ENCODE data around the gene HNF1B.
"Not testable (repeated sequence)": the region's sequence is repeated elsewhere in the genome, so short reads cannot be mapped to it uniquely, and the experiment has no call there.

The HNF1B gene, protein sequence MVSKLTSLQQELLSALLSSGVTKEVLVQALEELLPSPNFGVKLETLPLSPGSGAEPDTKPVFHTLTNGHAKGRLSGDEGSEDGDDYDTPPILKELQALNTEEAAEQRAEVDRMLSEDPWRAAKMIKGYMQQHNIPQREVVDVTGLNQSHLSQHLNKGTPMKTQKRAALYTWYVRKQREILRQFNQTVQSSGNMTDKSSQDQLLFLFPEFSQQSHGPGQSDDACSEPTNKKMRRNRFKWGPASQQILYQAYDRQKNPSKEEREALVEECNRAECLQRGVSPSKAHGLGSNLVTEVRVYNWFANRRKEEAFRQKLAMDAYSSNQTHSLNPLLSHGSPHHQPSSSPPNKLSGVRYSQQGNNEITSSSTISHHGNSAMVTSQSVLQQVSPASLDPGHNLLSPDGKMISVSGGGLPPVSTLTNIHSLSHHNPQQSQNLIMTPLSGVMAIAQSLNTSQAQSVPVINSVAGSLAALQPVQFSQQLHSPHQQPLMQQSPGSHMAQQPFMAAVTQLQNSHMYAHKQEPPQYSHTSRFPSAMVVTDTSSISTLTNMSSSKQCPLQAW

DNA sequence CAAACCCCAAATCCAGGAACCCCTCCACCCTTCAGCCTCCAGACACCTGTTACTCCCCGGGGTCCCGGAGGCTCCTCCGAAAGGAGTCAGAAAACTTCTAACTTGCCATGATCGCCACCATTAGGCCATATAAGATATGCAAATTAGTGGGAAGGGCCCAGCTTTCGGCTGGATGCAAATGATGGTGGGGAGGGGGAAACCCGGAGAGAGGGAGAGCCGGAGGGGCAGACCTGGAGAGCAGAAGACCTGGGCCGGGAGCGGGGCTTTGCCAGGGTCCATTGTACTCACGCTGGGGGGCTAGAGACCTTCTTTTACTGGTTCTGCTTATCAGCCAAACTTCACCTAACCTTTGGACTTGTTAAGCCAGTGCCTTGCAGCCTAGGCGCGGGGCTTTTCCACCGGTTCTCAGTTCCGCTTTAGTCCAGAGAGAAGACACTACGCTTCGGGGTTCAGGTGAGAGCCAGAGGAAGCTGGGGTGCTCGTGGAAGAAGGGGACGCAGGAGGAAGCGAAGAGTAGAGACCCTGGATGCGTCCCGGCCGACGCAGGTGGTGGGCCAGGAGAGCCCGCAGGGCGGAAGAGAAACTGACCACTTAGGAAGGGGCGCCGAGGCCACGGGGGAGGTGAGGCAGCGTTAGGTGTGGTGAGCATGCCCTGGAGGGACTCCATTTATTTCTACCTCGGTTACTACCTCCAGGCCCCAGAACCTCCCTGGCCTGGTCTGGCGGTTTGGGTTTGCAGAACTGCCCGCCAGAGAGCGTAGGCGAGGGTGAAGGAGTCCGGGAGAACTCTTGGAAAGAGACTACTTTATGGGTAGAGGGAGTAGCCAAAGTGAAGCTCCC, at the start of gene HNF1B:
Gene HNF1B, minus strand, starts transcription at position 99 of the 840 bp plus-strand sequence. CDS start 175 bp downstream, outside the sequence.
- H3K36me3 ChIP-seq (ENCODE audit: insufficient read depth, low read length): no peaks in the 10 kb centered on the region
- peaks cover 46 to 56% of the 10 kb centered on the region in 2 donors for H3K27me3 ChIP-seq (ENCODE audit: control insufficient read depth in 1 of 2, insufficient read depth in 2 of 2, low read length in 2 of 2)
- H3K4me1 ChIP-seq (ENCODE audit: insufficient read depth, low read length): peaks cover 24% of the 10 kb centered on the region
- no peaks in the 10 kb centered on the region for H3K9me3 ChIP-seq (ENCODE audit: low read length)
- no peak within 1 kb of the TSS for H3K4me3 ChIP-seq (ENCODE audit: low read depth in 1 of 2, low read length in 2 of 2)
- H3K9ac ChIP-seq (ENCODE audit: low read length): no peak within 1 kb of the TSS
- no peak within 1 kb of the TSS for H3K27ac ChIP-seq (ENCODE audit: low read depth, low read length)

DNA sequence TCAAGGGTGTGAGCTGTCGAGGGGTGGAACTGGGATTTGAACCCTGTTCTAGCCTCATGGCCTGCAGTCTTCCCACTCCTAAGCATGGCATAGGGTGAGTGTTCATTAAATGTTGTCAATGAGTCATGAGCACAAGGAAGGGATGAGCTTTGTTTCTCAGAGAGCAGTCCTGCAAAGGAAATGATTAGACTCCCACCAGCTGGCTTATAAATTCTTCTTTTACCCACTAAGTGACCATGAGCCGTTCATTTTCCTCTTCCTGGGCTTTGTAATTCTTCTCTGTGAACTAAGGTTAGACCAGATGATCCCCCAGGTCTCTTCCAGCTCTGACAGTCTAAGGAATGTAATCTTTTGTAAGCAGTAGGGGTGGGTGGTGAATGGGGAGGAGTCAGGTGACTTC, 47.9 kb upstream of the HNF1B start:
- H3K9ac ChIP-seq (ENCODE audit: low read length): no peak overlapping the region
- H3K27ac ChIP-seq (ENCODE audit: low read depth, low read length): no peak overlapping the region
- no peak overlapping the region for H3K4me3 ChIP-seq (ENCODE audit: low read depth in 1 of 2, low read length in 2 of 2)
- H3K4me1 ChIP-seq (ENCODE audit: insufficient read depth, low read length): no peaks in the 10 kb centered on the region
- H3K36me3 ChIP-seq (ENCODE audit: insufficient read depth, low read length): no peaks in the 10 kb centered on the region
- no peaks in the 10 kb centered on the region for H3K9me3 ChIP-seq (ENCODE audit: low read length)
- no peaks in the 10 kb centered on the region for H3K27me3 ChIP-seq (ENCODE audit: control insufficient read depth in 1 of 2, insufficient read depth in 2 of 2, low read length in 2 of 2)

DNA sequence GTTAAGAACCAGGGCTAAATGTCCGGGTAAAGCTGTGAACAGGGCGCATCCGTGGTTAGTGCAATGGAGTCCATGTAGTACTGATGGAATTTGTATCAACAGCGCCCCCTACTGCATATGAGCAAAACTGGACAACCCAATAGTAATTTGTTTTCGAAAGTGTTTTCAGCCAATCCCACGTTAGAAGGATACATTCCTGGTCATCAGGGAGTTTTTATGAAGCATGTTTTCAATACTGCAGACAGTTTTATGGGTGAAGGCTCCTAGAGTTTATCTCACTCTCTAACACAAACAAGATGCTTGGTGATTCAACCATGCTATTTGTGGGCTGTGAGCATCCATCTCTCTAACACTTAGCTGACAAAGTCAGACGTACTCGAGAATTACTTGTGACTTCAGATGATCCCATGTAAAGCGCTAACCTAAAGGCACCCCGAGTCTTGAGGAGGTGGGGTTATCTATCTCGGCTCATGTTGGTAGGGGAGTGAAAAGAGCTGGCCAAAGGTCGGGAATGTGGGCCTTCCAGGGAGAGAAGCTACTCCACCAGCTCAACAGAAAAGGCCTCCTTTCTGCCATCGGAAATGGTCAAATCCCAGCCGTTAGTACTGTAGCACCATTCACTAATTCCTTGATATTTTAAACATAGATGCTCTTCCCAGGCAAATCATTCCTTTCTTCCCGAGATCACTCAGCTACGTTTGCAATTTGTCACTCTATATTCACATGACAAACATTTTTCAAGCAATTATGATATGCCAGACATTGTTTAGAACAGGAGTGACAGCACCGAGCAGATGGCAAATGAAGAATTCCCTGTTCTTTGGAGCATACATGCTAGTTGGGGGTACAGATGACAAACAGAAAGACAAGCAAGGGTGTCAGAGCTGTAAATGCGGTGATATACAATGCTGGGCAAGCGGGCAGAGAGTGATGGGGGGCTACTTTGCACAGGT, 46.9 kb upstream of the HNF1B start:
- Histone ChIP-seq H3K4me3 (ENCODE audit: low read depth in 1 of 2, low read length in 2 of 2) (no peak overlapping the region), H3K4me1 (ENCODE audit: insufficient read depth, low read length) (no peaks in the 10 kb centered on the region), H3K27ac (ENCODE audit: low read depth, low read length) (no peak overlapping the region), H3K9me3 (ENCODE audit: low read length) (no peaks in the 10 kb centered on the region), H3K9ac (ENCODE audit: low read length) (no peak overlapping the region), H3K27me3 (ENCODE audit: control insufficient read depth in 1 of 2, insufficient read depth in 2 of 2, low read length in 2 of 2) (no peaks in the 10 kb centered on the region), H3K36me3 (ENCODE audit: insufficient read depth, low read length) (no peaks in the 10 kb centered on the region)

DNA sequence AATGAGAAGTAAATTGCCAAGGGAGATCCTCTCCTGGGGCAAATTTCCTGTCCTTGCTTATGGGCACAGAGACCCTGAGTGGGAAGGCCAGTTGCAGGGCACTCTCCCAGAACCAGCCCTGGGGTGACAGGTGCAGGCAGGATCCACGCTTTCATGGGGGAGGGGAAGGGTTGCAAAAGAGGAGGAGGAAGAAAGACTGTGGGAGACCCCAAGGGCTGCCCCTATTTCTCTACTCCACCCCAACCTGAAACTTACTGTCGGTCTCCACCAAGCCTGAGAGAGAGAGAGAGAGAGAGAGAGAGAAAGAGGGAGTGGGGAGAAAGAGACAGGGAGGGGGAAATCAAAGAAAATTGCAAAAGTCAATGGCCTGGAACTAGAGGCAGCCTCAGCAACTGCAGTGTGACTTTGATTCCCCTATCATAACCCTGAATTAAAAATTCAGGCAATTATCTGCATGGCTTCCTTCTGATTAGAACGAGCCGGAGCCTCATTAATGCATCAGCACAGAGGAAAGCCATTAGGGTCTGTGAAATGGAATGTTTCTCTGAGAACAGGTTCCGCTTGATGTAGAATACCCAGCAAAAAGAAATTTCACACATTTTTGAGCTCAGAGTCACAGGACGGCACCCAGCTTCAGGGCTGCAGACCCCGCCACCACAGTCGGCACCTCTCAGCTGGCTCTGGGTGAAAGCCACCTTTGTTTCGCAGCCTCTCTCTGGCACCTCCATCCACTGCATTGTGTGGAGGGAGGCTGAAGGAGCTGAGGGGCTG, 45.1 kb upstream of the HNF1B start:
- Histone ChIP-seq H3K4me1 (ENCODE audit: insufficient read depth, low read length) (no peaks in the 10 kb centered on the region), H3K36me3 (ENCODE audit: insufficient read depth, low read length) (no peaks in the 10 kb centered on the region), H3K9ac (ENCODE audit: low read length) (no peak overlapping the region), H3K27me3 (ENCODE audit: control insufficient read depth in 1 of 2, insufficient read depth in 2 of 2, low read length in 2 of 2) (no peaks in the 10 kb centered on the region), H3K4me3 (ENCODE audit: low read depth in 1 of 2, low read length in 2 of 2) (no peak overlapping the region), H3K9me3 (ENCODE audit: low read length) (no peaks in the 10 kb centered on the region), H3K27ac (ENCODE audit: low read depth, low read length) (no peak overlapping the region)

DNA sequence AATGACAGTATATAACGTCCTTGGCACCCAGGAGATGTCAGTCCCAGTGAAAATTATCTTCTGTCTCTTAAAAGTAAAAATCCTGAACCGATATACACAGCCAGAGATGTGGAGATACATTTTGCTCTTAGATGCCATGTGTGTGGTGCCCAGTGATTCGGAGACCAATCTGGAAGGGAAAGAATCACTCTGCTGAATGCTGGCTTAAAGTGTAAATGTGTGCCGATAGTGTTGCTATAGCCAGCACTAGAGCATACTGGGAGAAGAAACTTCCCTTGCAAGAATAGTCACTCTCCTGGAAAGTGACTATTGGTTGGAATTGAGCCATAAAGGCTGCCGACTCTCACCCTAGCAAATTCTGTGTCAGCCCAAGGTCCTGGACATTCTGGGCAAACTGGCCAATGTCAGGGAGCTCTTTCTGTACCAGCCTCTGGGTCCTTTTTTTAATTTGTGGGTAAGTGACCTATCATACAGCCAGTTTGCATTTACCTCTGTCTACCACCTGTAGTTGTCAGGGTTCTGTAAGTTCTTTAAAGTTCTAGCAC, 44.2 kb upstream of the HNF1B start:
- Histone ChIP-seq H3K27me3 (ENCODE audit: control insufficient read depth in 1 of 2, insufficient read depth in 2 of 2, low read length in 2 of 2) (no peaks in the 10 kb centered on the region), H3K36me3 (ENCODE audit: insufficient read depth, low read length) (no peaks in the 10 kb centered on the region), H3K4me3 (ENCODE audit: low read depth in 1 of 2, low read length in 2 of 2) (no peak overlapping the region), H3K27ac (ENCODE audit: low read depth, low read length) (no peak overlapping the region), H3K9me3 (ENCODE audit: low read length) (no peaks in the 10 kb centered on the region), H3K9ac (ENCODE audit: low read length) (no peak overlapping the region), H3K4me1 (ENCODE audit: insufficient read depth, low read length) (no peaks in the 10 kb centered on the region)

DNA sequence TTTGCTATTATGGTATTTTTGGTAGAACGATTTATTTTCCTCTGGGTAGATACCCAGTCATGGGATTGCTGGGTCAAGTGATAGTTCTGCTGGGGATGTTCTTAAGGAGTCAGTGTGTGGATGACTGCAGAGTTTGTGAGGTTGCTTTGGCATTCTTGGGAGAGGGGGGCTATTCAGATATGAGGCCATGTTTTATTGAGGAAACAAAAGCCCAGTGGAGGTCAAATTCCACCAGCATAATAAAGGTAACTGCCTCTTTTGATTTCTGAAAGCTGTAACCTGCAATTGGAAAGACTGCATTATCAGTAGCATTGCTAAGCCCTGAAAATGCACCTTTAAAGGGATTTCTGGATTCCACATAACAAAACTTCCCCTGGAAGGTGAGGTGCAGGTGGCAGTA, 43.7 kb upstream of the HNF1B start:
- no peaks in the 10 kb centered on the region for H3K27me3 ChIP-seq (ENCODE audit: control insufficient read depth in 1 of 2, insufficient read depth in 2 of 2, low read length in 2 of 2)

DNA sequence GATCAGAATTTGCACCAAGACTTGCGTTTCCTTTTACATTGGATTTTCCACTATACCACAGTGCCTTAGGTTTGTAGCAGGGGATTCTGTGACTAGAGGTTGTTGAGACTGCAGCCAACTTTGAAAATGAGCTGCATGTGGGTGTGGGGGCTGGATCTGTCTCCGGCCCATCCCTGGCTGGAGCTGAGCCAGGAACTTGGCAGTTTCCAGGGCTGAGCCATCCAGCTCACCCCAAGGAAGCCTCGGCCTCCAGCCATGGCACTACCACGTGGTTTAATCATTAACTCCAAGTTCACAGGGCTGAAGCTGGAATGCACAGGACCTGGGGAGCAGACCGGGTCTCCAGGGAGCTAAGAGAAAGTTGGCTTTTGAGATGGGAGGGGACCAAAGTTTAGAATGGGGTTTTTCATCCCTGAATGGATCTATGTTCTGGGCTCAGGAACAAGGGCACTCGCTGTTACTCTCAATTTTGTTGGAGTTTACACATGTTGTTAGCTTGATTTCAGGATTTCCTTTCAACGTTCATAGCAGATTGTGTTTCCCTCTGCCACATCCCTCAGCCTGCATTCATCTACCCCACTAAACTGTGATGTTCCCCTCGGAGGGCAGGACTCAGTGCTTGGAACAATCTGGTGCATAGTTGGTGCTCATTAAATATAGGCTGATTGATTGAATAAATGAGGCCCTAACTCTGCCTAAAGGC, 42.3 kb upstream of the HNF1B start:
- no peaks in the 10 kb centered on the region for H3K9me3 ChIP-seq (ENCODE audit: low read length)
- no peaks in the 10 kb centered on the region for H3K4me1 ChIP-seq (ENCODE audit: insufficient read depth, low read length)
- H3K9ac ChIP-seq (ENCODE audit: low read length): no peak overlapping the region
- no peaks in the 10 kb centered on the region for H3K36me3 ChIP-seq (ENCODE audit: insufficient read depth, low read length)
- H3K27me3 ChIP-seq (ENCODE audit: control insufficient read depth in 1 of 2, insufficient read depth in 2 of 2, low read length in 2 of 2): no peaks in the 10 kb centered on the region
- no peak overlapping the region for H3K4me3 ChIP-seq (ENCODE audit: low read depth in 1 of 2, low read length in 2 of 2)
- H3K27ac ChIP-seq (ENCODE audit: low read depth, low read length): no peak overlapping the region

More for the DNA sequence above, 43.7 kb upstream of the HNF1B start:
- Histone ChIP-seq H3K4me1 (ENCODE audit: insufficient read depth, low read length) (no peaks in the 10 kb centered on the region), H3K9ac (ENCODE audit: low read length) (no peak overlapping the region), H3K9me3 (ENCODE audit: low read length) (no peaks in the 10 kb centered on the region), H3K27ac (ENCODE audit: low read depth, low read length) (no peak overlapping the region), H3K4me3 (ENCODE audit: low read depth in 1 of 2, low read length in 2 of 2) (no peak overlapping the region), H3K36me3 (ENCODE audit: insufficient read depth, low read length) (no peaks in the 10 kb centered on the region)

DNA sequence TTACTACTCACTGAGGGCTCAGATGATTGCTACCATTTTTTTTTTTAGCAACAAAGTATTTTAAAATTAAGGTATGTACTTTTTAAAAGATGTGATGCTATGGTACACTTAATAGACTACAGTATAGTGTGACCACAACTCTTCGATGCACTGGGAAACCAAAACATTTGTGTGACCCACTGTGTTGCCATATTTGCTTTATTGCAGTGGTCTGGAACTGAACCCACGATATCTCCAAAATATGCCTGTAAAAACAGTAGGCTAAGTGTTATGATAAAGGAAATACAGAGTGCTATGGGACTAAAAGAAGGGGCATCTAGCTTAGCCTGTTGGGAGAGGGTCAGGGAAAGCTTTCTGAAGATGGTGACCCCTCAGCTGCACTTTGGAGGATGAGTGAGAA, 41.6 kb upstream of the HNF1B start:
- no peak overlapping the region for H3K9ac ChIP-seq (ENCODE audit: low read length)
- H3K27me3 ChIP-seq (ENCODE audit: control insufficient read depth in 1 of 2, insufficient read depth in 2 of 2, low read length in 2 of 2): no peaks in the 10 kb centered on the region
- H3K4me1 ChIP-seq (ENCODE audit: insufficient read depth, low read length): no peaks in the 10 kb centered on the region
- H3K4me3 ChIP-seq (ENCODE audit: low read depth in 1 of 2, low read length in 2 of 2): no peak overlapping the region
- no peaks in the 10 kb centered on the region for H3K9me3 ChIP-seq (ENCODE audit: low read length)
- H3K36me3 ChIP-seq (ENCODE audit: insufficient read depth, low read length): no peaks in the 10 kb centered on the region
- H3K27ac ChIP-seq (ENCODE audit: low read depth, low read length): no peak overlapping the region

DNA sequence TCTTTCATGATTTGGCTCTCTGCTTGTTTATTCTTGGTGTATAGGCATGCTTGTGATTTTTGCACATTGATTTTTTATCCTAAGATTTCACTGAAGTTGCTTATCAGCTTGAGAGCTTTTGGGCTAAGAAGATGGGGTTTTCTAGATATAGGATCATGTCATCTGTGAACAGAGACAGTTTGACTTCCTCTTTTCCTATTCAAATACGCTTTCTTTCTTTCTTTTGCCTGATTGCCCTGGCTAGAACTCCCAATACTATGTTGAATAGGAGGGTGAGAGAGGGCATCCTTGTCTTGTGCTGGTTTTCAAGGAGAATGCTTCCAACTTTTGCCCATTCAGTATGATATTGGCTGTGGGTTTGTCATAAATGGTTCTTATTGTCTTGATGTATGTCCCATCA, 37.6 kb upstream of the HNF1B start:
- not testable (repeated sequence) for H3K27me3 ChIP-seq (ENCODE audit: control insufficient read depth in 1 of 2, insufficient read depth in 2 of 2, low read length in 2 of 2)

DNA sequence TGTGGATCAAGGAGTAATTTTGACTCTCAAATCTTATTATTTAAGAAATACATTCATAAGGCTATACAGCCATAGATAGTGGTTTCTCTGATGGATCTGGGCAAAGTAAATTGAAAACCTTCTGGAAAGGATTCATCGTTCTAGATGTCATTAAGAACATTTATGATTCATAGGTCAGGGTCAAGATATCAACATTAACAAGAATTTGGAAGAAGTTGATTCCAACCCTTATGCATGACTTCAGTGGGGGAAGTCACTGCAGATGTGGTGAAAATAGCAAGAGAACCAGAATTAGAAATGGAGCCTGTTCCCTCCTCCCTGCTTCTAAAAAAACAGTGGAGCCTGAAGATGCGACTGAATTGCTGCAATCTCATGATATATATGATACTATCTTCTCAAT, 36.6 kb upstream of the HNF1B start:
- Histone ChIP-seq H3K27me3 (ENCODE audit: control insufficient read depth in 1 of 2, insufficient read depth in 2 of 2, low read length in 2 of 2) (no peaks in the 10 kb centered on the region), H3K36me3 (ENCODE audit: insufficient read depth, low read length) (no peaks in the 10 kb centered on the region)

More for the DNA sequence above, 37.6 kb upstream of the HNF1B start:
- not testable (repeated sequence) for H3K36me3 ChIP-seq (ENCODE audit: insufficient read depth, low read length); H3K9ac ChIP-seq (ENCODE audit: low read length); H3K27ac ChIP-seq (ENCODE audit: low read depth, low read length); H3K4me1 ChIP-seq (ENCODE audit: insufficient read depth, low read length); H3K9me3 ChIP-seq (ENCODE audit: low read length); H3K4me3 ChIP-seq (ENCODE audit: low read depth in 1 of 2, low read length in 2 of 2)

More for the DNA sequence above, 36.6 kb upstream of the HNF1B start:
- Histone ChIP-seq H3K4me3 (ENCODE audit: low read depth in 1 of 2, low read length in 2 of 2) (no peak overlapping the region), H3K27ac (ENCODE audit: low read depth, low read length) (no peak overlapping the region), H3K9ac (ENCODE audit: low read length) (no peak overlapping the region), H3K9me3 (ENCODE audit: low read length) (no peaks in the 10 kb centered on the region), H3K4me1 (ENCODE audit: insufficient read depth, low read length) (no peaks in the 10 kb centered on the region)

All from muscle layer of colon (tissue), 2 donors.